Measurements from ENCODE around the gene RASSF4.
A peak's percentile ranks its signal among the peaks of the same experiment; 100 is the strongest.

RASSF4 gene

GRCh38 chr10:44988957-44989585 lies 29.5 kb downstream of the RASSF4 start:
- no peak for DNase-seq (ENCODE audit: low spot score)

- DNase-seq (ENCODE audit: low spot score) = no peak
These were observed 30.1 kb downstream of the RASSF4 start for GRCh38 chr10:44989597-44990301.

DNA sequence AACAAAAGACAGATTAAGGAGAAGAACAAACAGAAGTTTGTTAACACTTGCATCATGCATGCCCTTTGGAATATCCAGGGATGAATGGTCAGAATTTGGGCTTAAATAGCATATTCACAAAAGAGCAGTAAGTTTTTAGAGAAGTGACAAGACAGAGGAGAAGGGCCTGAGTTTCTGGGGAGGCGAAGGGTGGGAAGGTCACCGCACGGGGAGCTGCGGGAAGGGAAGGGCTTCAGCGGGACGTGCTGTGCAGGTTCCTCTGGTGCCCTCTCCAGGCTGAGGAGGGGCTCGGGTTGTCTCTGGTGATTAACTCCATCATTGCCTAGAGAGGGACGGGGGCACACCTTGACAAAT lies 30.7 kb downstream of the RASSF4 start:
- DNase-seq (ENCODE audit: low spot score) = no peak

- DNase-seq (ENCODE audit: low spot score) = no peak
These were observed 31.4 kb downstream of the RASSF4 start for GRCh38 chr10:44990965-44991364.

DNA sequence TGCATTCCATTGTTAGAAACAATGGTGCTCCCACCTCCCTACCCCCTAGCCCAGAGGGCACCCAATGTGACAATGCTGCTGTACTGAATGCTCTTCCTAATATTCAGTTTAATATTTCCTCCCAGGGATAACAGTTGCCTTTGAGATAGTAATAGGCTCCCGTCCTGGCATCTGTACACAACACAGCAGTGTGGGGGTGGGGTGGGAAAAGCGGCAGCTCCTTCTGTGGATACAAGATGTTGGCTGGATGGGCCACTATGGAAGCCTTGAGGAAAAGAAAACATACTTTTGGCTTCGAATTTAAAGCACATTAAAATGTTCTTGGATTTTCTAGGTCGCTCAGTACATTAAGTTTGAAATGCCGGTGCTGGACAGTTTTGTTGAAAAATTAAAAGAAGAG lies 32.0 kb downstream of the RASSF4 start:
- DNase-seq (ENCODE audit: low spot score) = no peak

GRCh38 chr10:44992070-44992731 lies 32.6 kb downstream of the RASSF4 start:
- DNase-seq (ENCODE audit: low spot score) = no peak

DNA sequence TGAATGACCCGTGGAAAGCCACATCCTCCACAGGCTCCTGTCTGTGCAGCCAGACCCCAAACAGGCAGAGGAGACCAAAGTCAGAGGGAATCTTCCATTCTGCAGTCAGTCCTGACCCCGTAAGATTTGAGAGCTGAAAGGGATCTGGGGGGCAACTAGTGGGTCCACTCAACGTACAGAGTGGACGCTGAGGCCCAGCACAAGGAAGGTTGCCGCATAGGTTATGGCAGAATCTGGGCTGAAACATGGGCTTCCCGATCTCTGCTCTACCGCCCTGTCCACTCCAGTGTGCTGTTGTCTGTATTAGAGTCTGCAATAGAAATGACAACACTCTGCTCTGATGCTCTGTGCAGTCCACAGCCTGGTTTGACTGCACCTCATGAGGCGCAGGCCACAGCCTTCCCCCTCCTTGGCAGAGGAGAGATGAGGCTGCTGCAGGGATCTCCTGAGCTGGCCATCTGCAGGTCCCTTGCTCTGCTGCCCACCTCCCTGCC lies 33.2 kb downstream of the RASSF4 start:
- DNase-seq (ENCODE audit: low spot score) = no peak

DNA sequence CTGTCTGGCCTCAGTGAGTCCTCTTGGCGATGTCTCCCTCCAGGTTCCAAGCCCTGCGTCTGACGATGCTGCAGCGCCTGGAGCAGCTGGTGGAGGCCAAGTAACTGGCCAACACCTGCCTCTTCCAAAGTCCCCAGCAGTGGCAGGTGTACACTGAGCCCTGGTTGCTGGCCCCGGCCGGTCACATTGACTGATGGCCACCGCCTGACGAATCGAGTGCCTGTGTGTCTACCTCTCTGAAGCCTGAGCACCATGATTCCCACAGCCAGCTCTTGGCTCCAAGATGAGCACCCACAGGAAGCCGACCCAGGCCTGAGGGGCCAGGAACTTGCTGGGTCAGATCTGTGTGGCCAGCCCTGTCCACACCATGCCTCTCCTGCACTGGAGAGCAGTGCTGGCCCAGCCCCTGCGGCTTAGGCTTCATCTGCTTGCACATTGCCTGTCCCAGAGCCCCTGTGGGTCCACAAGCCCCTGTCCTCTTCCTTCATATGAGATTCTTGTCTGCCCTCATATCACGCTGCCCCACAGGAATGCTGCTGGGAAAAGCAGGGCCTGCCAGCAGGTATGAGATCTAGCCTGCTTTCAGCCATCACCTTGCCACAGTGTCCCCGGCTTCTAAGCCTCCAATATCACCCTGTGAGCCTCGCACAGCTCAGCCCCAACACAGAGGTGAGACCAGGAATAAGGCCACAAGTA lies 33.8 kb downstream of the RASSF4 start:
- no peak for DNase-seq (ENCODE audit: low spot score)

DNA sequence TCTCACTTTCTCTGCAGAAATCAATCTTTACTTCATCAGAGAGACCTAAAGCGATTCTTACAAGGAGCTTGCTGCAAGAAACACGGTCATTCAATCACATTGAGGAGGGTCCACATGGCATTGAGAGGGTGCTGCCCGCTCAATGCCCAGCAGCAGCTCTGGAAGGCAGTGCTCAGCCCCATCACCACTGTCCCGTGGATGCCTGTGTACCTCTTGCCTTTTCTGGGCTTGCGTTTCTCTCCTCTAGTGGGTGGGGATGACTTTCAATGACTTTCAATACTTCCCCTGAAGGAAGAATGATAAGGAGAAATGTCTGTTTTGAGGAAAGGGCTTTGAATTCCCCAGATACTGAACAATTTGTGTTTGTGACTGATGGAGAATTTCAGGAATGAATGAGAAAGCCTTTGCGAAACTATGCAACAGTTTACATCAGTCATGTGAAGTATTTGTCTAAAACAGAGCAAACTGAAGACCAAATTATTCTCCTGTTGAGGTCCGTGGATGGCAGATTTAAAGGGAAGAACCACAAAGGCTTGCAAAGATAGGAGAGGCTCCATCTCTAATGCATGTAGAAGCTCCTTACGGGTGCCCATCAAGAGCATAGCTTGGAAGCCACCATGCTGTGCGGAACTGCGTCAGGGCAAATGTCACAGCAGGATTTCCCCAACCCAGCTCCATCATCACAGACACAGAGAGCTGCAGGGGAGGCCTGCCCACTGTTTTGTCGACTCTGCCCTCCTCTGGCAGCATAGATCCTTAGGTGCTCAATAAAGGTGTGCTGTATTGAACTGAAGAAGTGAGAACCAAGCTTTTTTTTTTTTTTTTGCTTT lies 34.5 kb downstream of the RASSF4 start:
- DNase-seq (ENCODE audit: low spot score) = no peak

- no peak for DNase-seq (ENCODE audit: low spot score)
These were observed 35.3 kb downstream of the RASSF4 start for GRCh38 chr10:44994752-44995530.

GRCh38 chr10:44995581-44995913 lies 35.9 kb downstream of the RASSF4 start:
- no peak for DNase-seq (ENCODE audit: low spot score)

- peak; percentile 75 for DNase-seq (ENCODE audit: low spot score)
These were observed 36.5 kb downstream of the RASSF4 start for GRCh38 chr10:44995914-44996669.

GRCh38 chr10:44997105-44997748 lies 37.6 kb downstream of the RASSF4 start:
- no peak for DNase-seq (ENCODE audit: low spot score)

GRCh38 chr10:44998146-44998631 lies 38.6 kb downstream of the RASSF4 start:
- DNase-seq (ENCODE audit: low spot score) = no peak

DNA sequence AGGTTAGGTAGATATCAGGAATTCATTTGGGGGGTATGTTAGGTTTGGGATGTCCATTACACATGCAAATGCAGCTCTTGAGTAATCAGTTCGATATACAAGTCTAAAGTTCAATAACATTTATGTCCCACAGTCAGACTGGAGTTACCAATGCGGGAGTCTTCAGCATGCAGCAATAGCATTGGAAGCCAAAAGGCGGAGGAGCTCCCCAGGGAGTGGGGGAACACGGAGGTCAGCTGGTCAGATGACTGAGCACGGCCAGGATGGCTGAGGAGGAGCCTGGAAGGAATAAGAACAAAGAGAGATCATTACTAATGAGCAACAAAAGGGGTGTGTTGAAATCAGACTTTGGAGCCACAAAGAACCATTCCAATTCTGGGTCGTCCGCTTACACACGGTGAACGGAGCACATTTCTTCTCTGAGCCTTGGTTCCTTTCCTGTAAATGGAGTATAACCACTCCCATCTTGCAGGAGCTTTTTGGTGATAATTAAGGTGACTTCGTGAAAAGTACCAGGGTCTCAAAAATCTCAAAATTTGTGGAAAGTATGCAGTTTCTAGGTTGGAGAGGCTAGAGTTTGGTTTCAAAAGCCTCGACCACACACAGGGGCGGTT lies 40.6 kb downstream of the RASSF4 start:
- no peak for DNase-seq (ENCODE audit: low spot score)

DNA sequence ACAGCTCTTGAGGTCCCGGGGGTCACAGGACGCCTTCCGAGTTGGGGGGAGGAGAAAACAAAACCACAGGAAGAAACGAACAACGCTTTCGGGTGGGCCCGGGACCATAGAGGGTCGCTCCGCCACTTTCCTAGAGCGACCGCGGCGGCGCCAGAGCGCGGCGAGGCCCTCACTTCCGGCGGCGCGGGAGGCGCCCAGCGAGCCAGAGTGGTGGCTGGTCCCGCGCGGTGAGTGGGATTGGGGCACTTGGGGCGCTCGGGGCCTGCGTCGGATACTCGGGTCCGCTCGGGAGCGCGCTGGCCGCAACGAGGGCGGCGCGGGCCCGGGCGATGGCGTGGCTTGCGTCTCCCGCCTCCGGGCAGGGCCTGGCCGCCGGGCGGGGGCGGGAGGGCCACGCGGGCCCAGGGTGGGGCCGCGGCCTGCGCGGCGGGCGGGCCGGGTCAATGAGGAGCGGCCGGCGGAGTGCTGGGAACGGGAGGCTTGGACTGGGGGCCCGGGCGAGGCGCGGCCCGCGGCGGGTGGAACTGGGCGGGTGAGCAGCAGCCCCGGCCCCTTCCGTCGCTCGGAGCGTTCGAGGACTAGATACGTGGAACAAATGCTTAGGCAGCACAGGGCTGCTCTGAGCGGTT lies 41.3 kb downstream of the RASSF4 start, which contains the start of gene ZNF22:
Gene ZNF22 (plus strand): TSS at position 172 of the 629 bp plus-strand sequence. CDS start 2,446 bp downstream, outside the sequence.
- peak; percentile 68 for DNase-seq (ENCODE audit: low spot score)

GRCh38 chr10:45001381-45002148 lies 42.0 kb downstream of the RASSF4 start:
- peak; percentile 61 for DNase-seq (ENCODE audit: low spot score)
